H7 (cell line): ENCODE measurements around the gene SCYL1. TPM values are rescaled to one million over a fixed set of nuclear protein-coding genes. Genes with fewer than 3 reads are reported as not detected.

Source experiments
- DNase-seq: peaks from one replicate; pipeline ENCODE4 v3.0.0; 2012
- H3K27me3 ChIP-seq: 2 replicates; pipeline ENCODE4 v1.6.0; 2011; ENCODE audit warnings: mild to moderate bottlenecking, low read length; ENCODE audit not compliant: control insufficient read depth, insufficient read depth
- H3K36me3 ChIP-seq: replicated peaks from 2 replicates; pipeline ENCODE4 v1.5.1; 2011; ENCODE audit warnings: low read length; ENCODE audit not compliant: control insufficient read depth, insufficient read depth
- H3K4me3 ChIP-seq: 2 replicates; pipeline ENCODE4 v1.5.1; 2011; ENCODE audit warnings: low read depth, mild to moderate bottlenecking, control low read depth, low read length, moderate library complexity; ENCODE audit not compliant: insufficient read depth
- total RNA-seq: library from RNA; depleted of rRNA; stranded (reverse); fragments of >200 nt; shearing (Covaris generic); gene quantifications from 2 replicates; pipeline ENCODE4 v1.2.3, GENCODE V29; 2014

SCYL1 gene
- total RNA-seq, 1 experiment from 2014 or later: 72.3 TPM

GRCh38 chr11:65535102-65535501 is 10.2 kb downstream of the SCYL1 start:
- peaks cover 20% of the 10 kb centered on the region for H3K36me3 ChIP-seq
- no peak for DNase-seq

GRCh38 chr11:65536412-65537295 is 11.8 kb downstream of the SCYL1 start:
- DNase-seq: no peak
- Histone ChIP-seq H3K36me3 (peaks cover 10% of the 10 kb centered on the region), H3K4me3 (no peak overlapping the region), H3K27me3 (peaks cover 28% of the 10 kb centered on the region)

More at GRCh38 chr11:65535102-65535501, 10.2 kb downstream of the SCYL1 start:
- Histone ChIP-seq H3K4me3 (no peak overlapping the region), H3K27me3 (peaks cover 24% of the 10 kb centered on the region)

- Histone ChIP-seq H3K27me3 (peaks cover 28% of the 10 kb centered on the region), H3K36me3 (peaks cover 7% of the 10 kb centered on the region), H3K4me3 (no peak overlapping the region)
- DNase-seq: no peak
These were observed 12.4 kb downstream of the SCYL1 start for GRCh38 chr11:65537296-65537597.

GRCh38 chr11:65537620-65538231 is 12.8 kb downstream of the SCYL1 start:
- no peak for DNase-seq
- Histone ChIP-seq H3K4me3 (no peak overlapping the region), H3K36me3 (peaks cover 3% of the 10 kb centered on the region), H3K27me3 (peaks cover 28% of the 10 kb centered on the region)

GRCh38 chr11:65538232-65538914 is 13.5 kb downstream of the SCYL1 start:
- peak; percentile 72 for DNase-seq
- peaks cover 28% of the 10 kb centered on the region for H3K27me3 ChIP-seq

GRCh38 chr11:65538915-65539743 is 14.2 kb downstream of the SCYL1 start:
- H3K36me3 ChIP-seq: peaks cover 3% of the 10 kb centered on the region
- peak overlapping the region; percentile 60 for H3K4me3 ChIP-seq
- H3K27me3 ChIP-seq: peaks cover 34% of the 10 kb centered on the region

More at GRCh38 chr11:65538232-65538914, 13.5 kb downstream of the SCYL1 start:
- H3K36me3 ChIP-seq: peaks cover 3% of the 10 kb centered on the region
- H3K4me3 ChIP-seq: peak overlapping the region; percentile 60; the same call in 1 of the 2 replicates

GRCh38 chr11:65539744-65540289 is 14.9 kb downstream of the SCYL1 start:
- peaks cover 3% of the 10 kb centered on the region for H3K36me3 ChIP-seq
- peaks cover 39% of the 10 kb centered on the region for H3K27me3 ChIP-seq
- DNase-seq: peak; percentile 98

More at GRCh38 chr11:65538915-65539743, 14.2 kb downstream of the SCYL1 start:
- DNase-seq: peak; percentile 93

GRCh38 chr11:65540290-65541092 is 15.6 kb downstream of the SCYL1 start:
- Histone ChIP-seq H3K36me3 (peaks cover 2% of the 10 kb centered on the region), H3K27me3 (peaks cover 46% of the 10 kb centered on the region), H3K4me3 (peak overlapping the region; percentile 60)
- DNase-seq: peak; percentile 100

More at GRCh38 chr11:65539744-65540289, 14.9 kb downstream of the SCYL1 start:
- peak overlapping the region; percentile 60 for H3K4me3 ChIP-seq

GRCh38 chr11:65541093-65541982 is 16.5 kb downstream of the SCYL1 start:
- Histone ChIP-seq H3K36me3 (peaks cover 1% of the 10 kb centered on the region), H3K4me3 (peak overlapping the region; percentile 56), H3K27me3 (peaks cover 54% of the 10 kb centered on the region)
- no peak for DNase-seq

- Histone ChIP-seq H3K36me3 (no peaks in the 10 kb centered on the region), H3K27me3 (peaks cover 65% of the 10 kb centered on the region), H3K4me3 (no peak overlapping the region)
- DNase-seq: no peak
These were observed 18.0 kb downstream of the SCYL1 start for GRCh38 chr11:65542738-65543390.

GRCh38 chr11:65545853-65546216 is 21.0 kb downstream of the SCYL1 start:
- peak; percentile 64 for DNase-seq
- Histone ChIP-seq H3K27me3 (peaks cover 54% of the 10 kb centered on the region), H3K4me3 (peak overlapping the region; percentile 55; the same call in 1 of the 2 replicates), H3K36me3 (no peaks in the 10 kb centered on the region; the same call in 1 of the 2 replicates)
